PC-3 (cell line): ENCODE results near the gene PDE11A.

Experiments
- EZH2 ChIP-seq: fragments of 300-600 bp; sonication (generic); IDR thresholded peaks from one replicate; pipeline ENCODE4 v1.6.1; 2017; ENCODE audit warnings: antibody characterized with exemption, mild to moderate bottlenecking, low read length; ENCODE audit not compliant: unreplicated experiment
- TF ChIP-seq, protein P1 (sequence below): fragments of 300-600 bp; sonication (generic); conservative IDR thresholded peaks from 2 replicates; pipeline ENCODE4 v1.5.1; 2017; ENCODE audit warnings: antibody characterized with exemption, low read depth, mild to moderate bottlenecking, low read length

DNA sequence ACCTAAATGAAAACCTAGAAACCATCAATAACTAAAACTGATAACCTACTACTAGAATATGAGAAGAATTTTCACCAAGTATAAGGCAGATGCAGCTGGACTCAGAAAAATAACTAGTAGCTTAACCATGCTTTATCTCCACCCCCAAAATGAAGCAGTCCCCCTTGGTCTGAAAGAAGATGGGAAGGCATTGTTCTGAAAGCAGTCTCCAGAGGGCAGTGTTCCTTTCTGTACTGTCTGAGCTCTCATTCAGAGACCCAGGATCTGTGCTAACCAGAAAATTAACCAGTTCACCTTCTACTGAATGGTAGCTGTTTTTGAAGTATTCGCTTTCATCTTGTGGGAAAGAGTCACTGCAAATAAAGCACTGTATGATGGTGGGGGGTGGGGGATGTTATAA lies 273.0 kb downstream of the PDE11A start:
- TF ChIP-seq, protein P1, sequence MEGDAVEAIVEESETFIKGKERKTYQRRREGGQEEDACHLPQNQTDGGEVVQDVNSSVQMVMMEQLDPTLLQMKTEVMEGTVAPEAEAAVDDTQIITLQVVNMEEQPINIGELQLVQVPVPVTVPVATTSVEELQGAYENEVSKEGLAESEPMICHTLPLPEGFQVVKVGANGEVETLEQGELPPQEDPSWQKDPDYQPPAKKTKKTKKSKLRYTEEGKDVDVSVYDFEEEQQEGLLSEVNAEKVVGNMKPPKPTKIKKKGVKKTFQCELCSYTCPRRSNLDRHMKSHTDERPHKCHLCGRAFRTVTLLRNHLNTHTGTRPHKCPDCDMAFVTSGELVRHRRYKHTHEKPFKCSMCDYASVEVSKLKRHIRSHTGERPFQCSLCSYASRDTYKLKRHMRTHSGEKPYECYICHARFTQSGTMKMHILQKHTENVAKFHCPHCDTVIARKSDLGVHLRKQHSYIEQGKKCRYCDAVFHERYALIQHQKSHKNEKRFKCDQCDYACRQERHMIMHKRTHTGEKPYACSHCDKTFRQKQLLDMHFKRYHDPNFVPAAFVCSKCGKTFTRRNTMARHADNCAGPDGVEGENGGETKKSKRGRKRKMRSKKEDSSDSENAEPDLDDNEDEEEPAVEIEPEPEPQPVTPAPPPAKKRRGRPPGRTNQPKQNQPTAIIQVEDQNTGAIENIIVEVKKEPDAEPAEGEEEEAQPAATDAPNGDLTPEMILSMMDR = peak; percentile 72
- no peak for TF ChIP-seq EZH2
